Adrenal gland (tissue), 12 donors: ENCODE data around the gene RAB10. TPM values are rescaled to one million over a fixed set of nuclear protein-coding genes. Genes with fewer than 3 reads are reported as not detected.
"Not testable (repeated sequence)": the region's sequence is repeated elsewhere in the genome, so short reads cannot be mapped to it uniquely, and the experiment has no call there.

ENCODE experiments used
- DNase-seq, 7 donors: peaks; one replicate each; pipeline ENCODE4 v3.0.0-alpha.2; 2019 to 2020
- H3K27ac ChIP-seq, 5 donors: fragments of 200-600 bp; sonication (generic) in 4 of 5; 1 replicate in 3 of 5; 2 replicates in 2 of 5; pipeline versions ENCODE4 v1.5.1 to v1.8.0; 2016 to 2020; ENCODE audit warnings: mild to moderate bottlenecking in 1 of 5
- H3K27me3 ChIP-seq: fragments of 200-600 bp; 2 replicates; pipeline ENCODE4 v1.8.0; 2021
- H3K36me3 ChIP-seq, 2 donors: fragments of 200-600 bp; replicated peaks in 1 of 2; 1 replicate in 1 of 2; 2 replicates in 1 of 2; pipeline versions ENCODE4 v1.5.1 to v1.8.0; 2018 to 2022
- H3K4me1 ChIP-seq, 2 donors: fragments of 200-600 bp; replicated peaks in 1 of 2; 1 replicate in 1 of 2; 2 replicates in 1 of 2; pipeline versions ENCODE4 v1.5.1 to v1.8.0; 2018 to 2021
- H3K4me3 ChIP-seq, 4 donors: fragments of 200-600 bp; sonication (generic) in 3 of 4; one replicate each; pipeline ENCODE4 v1.5.1; 2016 to 2018
- H3K9me3 ChIP-seq, 3 donors: fragments of 200-600 bp; sonication (generic) in 1 of 3; replicated peaks in 1 of 3; 1 replicate in 2 of 3; 2 replicates in 1 of 3; pipeline versions ENCODE4 v1.5.1 to v1.8.0; 2016 to 2021
- CTCF ChIP-seq, 6 experiments: fragments of 450-650 bp in 4 of 6; fragments of 200-600 bp in 2 of 6; sonication (generic) in 1 of 6; IDR thresholded peaks; 1 replicate in 5 of 6; 2 replicates in 1 of 6; pipeline versions ENCODE4 v1.5.1 to v1.8.0; 2016 to 2021; ENCODE audit warnings: antibody characterized with exemption in 6 of 6, mild to moderate bottlenecking in 2 of 6, moderate library complexity in 1 of 6
- POLR2A ChIP-seq, 2 donors: fragments of 450-650 bp; IDR thresholded peaks; one replicate each; pipeline ENCODE4 v1.6.1; 2017; ENCODE audit warnings: antibody characterized with exemption in 2 of 2, mild to moderate bottlenecking in 2 of 2, moderate library complexity in 1 of 2
- WGBS, 4 donors: extraction: QIAGEN DNeasy Blood & Tissue Kit in 2 of 4; methylation state at CpG; one replicate each; pipeline versions ENCODE4 v1.1.5 to v1.1.7; 2013 to 2017; 5-methylcytosine and 5-hydroxymethylcytosine counted together
- intact Hi-C, 2 donors: fragments of 100-400 bp; cut with DNase I; formaldehyde crosslinking; loops; one replicate each; pipeline versions ENCODE4 v1.14.1 to v1.15.0; 2022 to 2023
- polyA plus RNA-seq, 3 donors: library from polyadenylated mRNA; stranded (reverse); fragments of 200-250 nt in 2 of 3; fragments of 350-450 nt in 1 of 3; fragmentation: Illumina TruSeq in 1 of 3; extraction: RNeasy Lipid Tissue Mini Kit (QIAGEN cat#74804) in 1 of 3; gene quantifications; one replicate each; pipeline ENCODE4 v1.2.3, GENCODE V29; 2013 to 2014
- total RNA-seq, 9 donors: library from RNA; depleted of rRNA in 4 of 9; stranded (reverse); fragments of >200 nt in 4 of 9; fragments of 120-200 nt in 1 of 9; fragmentation: NEBNext Ultra II Directional in 1 of 9; extraction: Animal tissue kit (Norgen Biotek cat#: 25700) in 1 of 9; gene quantifications; one replicate each; pipeline versions ENCODE4 v1.1.0 to v1.2.4, GENCODE V29; 2013 to 2023
- donor health status: healthy with polysubstance abuse.
- donor health status: Bipolar disorder and iron deficiency.
- donor health status: DM: yes; HTN: yes; CAD: no.
- donor health status: DM: no; HTN: no; CAD: no.
- donor health status: DM: no; HTN: no; CAD: no.
- donor health status: DM: yes; HTN: yes; CAD: no.

Gene RAB10
- total and polyA plus RNA-seq, 12 donors: 31.8 to 369 (median 153) TPM

GRCh38 chr2:26086779-26087178 lies 52.9 kb downstream of the RAB10 start:
- H3K27me3 ChIP-seq: no peaks in the 10 kb centered on the region
- TF ChIP-seq POLR2A (IDR thresholded peaks at IDR 0.05) (no peak), CTCF (IDR thresholded peaks at IDR 0.05) (no peak)
- intact Hi-C loops: loop anchor here in 1 of 2 donors (5.0 kb wide), 1 partner anchor 61 kb away; no protein-coding TSS in a partner anchor
- 77 to 80% (median 77%) methylated on average over 5 of the region's 5 CpGs for WGBS, 4 donors
- no peaks in the 10 kb centered on the region for H3K36me3 ChIP-seq
- H3K27ac ChIP-seq: no peak overlapping the region
- no peak overlapping the region for H3K4me3 ChIP-seq
- H3K4me1 ChIP-seq: peaks cover 0 to 7% of the 10 kb centered on the region in 2 donors
- no peak for DNase-seq
- H3K9me3 ChIP-seq: peaks cover 0 to 7% (median 0%) of the 10 kb centered on the region in 3 donors

GRCh38 chr2:26088038-26088643 lies 54.3 kb downstream of the RAB10 start:
- no peaks in the 10 kb centered on the region for H3K27me3 ChIP-seq
- H3K4me1 ChIP-seq: peaks cover 0 to 7% of the 10 kb centered on the region in 2 donors
- no peaks in the 10 kb centered on the region for H3K36me3 ChIP-seq
- intact Hi-C loops: loop anchor here in 1 of 2 donors (5.0 kb wide), 1 partner anchor 59 kb away; no protein-coding TSS in a partner anchor
- no peak overlapping the region for H3K4me3 ChIP-seq
- H3K9me3 ChIP-seq: no peaks in the 10 kb centered on the region
- 93 to 100% (median 100%) methylated on average over 1 of the region's 1 CpG for WGBS, 4 donors
- TF ChIP-seq POLR2A (IDR thresholded peaks at IDR 0.05): no peak
- TF ChIP-seq CTCF (IDR thresholded peaks at IDR 0.05): peak; percentile 50 to 77 (median 72)
- peak in 1 of 7 donors; percentile 33 for DNase-seq
- no peak overlapping the region for H3K27ac ChIP-seq

- WGBS, 4 donors: 84 to 91% (median 88%) methylated on average over 4 of the region's 4 CpGs
- not testable (repeated sequence) for H3K27me3 ChIP-seq, H3K4me1 ChIP-seq, H3K9me3 ChIP-seq, H3K4me3 ChIP-seq, H3K36me3 ChIP-seq, DNase-seq, H3K27ac ChIP-seq
- intact Hi-C loops: loop anchor here in 1 of 2 donors (5.0 kb wide), 1 partner anchor 58 kb away; no protein-coding TSS in a partner anchor
Measured at GRCh38 chr2:26088931-26089330, 55.0 kb downstream of the RAB10 start.

GRCh38 chr2:26089337-26089736 lies 55.5 kb downstream of the RAB10 start:
- Histone ChIP-seq H3K36me3 (no peaks in the 10 kb centered on the region), H3K27ac (no peak overlapping the region), H3K9me3 (no peaks in the 10 kb centered on the region), H3K4me1 (peaks cover 0 to 7% of the 10 kb centered on the region in 2 donors), H3K4me3 (no peak overlapping the region), H3K27me3 (no peaks in the 10 kb centered on the region)
- TF ChIP-seq CTCF (IDR thresholded peaks at IDR 0.05) (no peak), POLR2A (IDR thresholded peaks at IDR 0.05) (no peak)
- intact Hi-C loops: loop anchor here in 1 of 2 donors (5.0 kb wide), 1 partner anchor 58 kb away; no protein-coding TSS in a partner anchor
- no peak for DNase-seq
- WGBS, 4 donors: 90 to 95% (median 92%) methylated on average over 2 of the region's 2 CpGs

GRCh38 chr2:26095758-26096157 lies 61.9 kb downstream of the RAB10 start:
- intact Hi-C loops: no loop called here
- no peaks in the 10 kb centered on the region for H3K36me3 ChIP-seq
- 89 to 94% (median 92%) methylated on average over 5 of the region's 5 CpGs for WGBS, 4 donors
- H3K4me3 ChIP-seq: no peak overlapping the region
- DNase-seq: no peak
- no peaks in the 10 kb centered on the region for H3K9me3 ChIP-seq
- H3K27me3 ChIP-seq: no peaks in the 10 kb centered on the region
- TF ChIP-seq POLR2A (IDR thresholded peaks at IDR 0.05) (no peak), CTCF (IDR thresholded peaks at IDR 0.05) (no peak)
- no peak overlapping the region for H3K27ac ChIP-seq
- H3K4me1 ChIP-seq: peaks cover 0 to 15% of the 10 kb centered on the region in 2 donors
